ENCODE results near the gene DHX34.

The DHX34 gene

DNA sequence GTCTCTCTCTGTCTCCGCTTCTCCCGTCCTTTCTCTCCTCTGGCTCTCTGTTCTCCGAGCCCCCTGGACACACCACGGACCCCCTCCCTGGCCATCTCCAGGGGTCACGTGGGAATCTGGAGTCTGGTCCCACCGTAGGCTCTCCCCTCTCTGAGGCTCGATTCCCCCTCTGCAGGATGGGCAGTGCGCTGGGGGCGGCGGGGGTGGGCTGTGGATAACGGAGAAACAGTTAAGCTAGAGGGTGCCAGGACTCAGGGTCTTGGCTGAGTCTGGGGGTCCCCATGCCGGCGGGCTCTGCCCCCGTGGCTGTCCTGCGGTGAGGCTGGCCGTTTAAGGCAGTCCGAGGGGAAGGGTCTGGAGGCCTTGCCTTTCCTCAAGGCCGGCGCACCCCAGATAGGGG, 70.7 kb downstream of the DHX34 start:
- no peak for DNase-seq

DNA sequence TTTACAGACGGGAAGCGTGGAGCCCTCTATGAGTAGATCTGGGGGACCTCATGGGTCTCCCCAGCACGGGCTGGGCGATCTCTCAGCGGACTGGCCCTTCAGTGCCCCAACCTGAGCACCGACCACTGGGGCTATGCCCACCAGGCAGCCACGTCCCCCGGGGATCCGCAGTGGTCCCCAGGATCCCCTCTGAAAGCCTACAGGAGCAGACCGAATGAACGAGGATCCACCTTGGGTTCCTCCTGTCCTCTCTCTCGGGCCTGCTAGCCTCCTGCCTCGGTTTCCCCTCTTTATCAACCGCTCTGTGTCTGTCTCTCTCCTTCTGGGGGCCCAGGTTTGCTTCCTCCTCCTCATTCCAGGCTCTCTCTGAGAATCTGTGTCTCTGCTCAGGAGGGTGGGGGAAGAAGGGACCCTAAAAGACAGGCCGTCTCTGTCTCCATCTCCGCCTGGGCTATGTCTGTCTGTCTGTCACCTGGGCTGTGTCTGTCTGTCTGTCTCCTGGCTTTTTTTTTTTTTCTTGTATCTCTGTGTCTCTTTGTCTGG, 72.2 kb downstream of the DHX34 start:
- DNase-seq: no peak

DNA sequence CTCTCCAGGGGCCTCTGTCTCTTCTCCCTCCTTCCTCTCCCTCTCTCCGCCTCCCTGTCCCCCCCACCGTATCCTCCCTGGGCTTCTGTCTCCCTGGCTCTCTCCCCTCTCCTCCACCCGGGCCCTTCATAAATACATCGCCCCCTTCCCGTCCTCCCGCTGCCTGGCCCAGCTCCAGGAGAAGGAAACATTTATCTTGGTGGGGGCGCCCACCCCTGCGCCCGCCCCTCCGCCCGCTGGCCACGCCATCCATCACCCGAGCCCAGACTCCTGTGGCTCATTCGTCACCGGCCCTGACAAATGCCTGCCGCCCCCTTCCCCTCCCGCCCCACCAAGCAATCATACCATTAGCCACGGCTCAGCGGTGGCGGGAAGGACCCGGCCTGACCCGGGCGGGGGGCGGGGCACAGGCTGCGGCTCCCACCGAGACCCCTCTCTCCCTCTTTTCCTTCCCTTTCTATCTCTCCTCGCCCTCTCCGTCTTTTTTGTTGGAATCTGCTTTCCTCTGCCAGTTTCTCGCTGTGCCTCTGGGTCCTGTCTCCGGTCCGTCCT, 72.8 kb downstream of the DHX34 start:
- no peak for DNase-seq

DNA sequence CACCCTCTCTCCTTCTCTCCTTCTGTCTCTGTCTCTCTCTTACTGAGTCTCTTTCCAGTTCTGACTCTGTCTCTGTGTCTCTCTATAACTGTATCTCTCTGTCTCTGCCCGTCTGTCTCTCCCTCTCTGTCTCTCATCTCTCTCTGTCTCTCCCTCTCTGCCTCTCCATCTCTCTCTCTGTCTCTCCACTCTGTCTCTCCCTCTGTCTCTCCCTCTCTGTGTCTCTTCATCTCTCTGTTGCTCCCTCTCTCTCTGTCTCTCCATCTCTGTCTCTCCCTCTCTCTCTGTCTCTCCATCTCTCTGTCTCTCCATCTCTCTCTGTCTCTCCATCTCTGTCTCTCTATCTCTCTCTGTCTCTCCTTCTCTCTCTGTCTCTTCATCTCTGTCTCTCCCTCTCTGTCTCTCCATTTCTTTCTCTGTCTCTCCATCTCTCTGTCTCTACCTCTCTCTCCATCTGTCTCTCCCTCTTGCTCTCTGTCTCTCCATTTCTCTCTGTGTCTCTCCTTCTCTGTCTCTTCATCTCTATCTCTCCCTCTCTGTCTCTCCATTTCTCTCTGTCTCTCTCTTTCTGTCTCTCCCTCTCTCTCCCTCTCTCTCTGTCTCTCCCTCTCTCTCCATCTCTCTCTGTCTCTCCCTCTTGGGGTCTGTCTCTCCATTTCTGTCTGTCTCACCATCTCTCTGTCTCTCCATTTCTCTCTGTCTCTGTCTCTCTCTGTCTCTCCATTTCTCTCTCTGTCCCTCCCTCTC, 73.5 kb downstream of the DHX34 start:
- DNase-seq: no peak

DNA sequence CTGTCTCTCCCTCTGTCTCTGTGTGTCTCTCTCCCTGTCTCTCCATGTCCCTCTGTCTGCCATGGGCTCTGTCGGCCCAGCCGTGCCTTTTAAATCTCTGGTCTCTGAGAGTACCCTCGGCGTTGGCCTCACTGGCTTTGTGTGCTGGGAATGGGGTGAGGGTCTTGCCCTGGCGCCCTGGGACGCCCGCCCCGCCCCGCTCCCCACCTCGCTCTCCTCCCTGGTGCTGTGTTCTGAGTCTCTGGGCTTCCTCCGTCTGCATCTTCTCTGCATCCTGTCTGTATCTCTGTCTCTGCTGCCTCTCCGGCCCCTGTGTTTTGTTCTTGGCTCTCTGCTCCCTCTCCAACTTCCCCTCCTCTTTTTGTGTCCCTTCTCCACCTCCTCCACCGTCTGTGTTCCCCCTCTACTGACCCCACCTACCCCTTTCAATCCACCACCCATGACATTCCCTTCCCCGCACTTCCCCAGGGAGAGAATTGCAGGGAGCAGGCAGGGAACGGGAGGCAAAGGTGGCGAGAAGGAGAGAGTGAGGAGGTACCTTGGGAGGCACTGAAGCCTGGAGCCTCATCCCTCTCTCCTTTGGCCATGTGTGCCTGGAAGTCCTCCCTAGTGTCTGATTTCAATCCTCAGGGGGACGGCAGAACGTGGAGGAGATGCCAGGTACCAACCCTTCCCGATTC, 74.2 kb downstream of the DHX34 start:
- DNase-seq: no peak

DNA sequence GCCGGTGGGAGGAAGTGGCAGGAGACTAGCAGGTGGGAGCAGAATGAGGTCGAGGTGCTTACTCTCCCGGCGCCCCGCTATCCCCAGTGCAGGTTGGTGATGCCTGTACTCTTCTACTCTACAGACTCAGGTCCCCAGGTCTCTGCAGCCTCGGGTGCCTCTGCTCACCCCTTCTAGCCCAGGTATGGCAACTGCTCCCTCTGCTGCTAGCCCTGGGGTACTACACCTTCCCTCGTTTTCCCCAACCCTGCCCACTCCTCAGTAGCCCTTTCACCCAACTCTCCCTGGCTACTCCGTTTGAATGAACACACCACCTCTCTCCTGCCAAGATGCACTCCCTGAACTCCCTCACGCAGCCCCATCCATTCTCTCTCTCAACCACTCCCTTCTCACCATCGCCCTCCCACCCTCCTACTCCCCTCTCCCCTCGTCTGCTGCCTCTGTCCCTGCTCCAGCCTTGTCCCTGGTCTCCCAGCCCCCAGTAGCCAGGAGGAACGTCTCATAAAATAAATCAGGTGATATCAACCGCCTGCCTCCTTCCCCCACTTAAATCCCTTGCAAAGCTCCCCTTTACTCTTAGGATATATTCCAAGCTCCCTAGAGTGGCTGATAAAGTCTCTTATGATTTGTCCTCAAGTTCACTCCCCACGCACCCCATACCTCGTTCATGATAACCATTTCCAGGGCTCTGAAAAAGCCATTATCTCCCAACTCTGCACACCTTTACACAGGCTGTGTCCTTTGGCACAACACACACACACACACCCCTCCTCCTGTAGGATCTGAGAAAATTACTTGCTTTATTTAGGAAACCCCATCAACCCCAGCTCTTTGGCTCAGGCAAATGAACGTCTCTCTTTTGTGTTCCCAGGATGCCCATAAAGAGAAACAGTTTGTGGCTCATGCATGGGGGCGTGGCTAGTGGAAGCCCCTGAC, 78.4 kb downstream of the DHX34 start:
- DNase-seq: peak; percentile 64

DNA sequence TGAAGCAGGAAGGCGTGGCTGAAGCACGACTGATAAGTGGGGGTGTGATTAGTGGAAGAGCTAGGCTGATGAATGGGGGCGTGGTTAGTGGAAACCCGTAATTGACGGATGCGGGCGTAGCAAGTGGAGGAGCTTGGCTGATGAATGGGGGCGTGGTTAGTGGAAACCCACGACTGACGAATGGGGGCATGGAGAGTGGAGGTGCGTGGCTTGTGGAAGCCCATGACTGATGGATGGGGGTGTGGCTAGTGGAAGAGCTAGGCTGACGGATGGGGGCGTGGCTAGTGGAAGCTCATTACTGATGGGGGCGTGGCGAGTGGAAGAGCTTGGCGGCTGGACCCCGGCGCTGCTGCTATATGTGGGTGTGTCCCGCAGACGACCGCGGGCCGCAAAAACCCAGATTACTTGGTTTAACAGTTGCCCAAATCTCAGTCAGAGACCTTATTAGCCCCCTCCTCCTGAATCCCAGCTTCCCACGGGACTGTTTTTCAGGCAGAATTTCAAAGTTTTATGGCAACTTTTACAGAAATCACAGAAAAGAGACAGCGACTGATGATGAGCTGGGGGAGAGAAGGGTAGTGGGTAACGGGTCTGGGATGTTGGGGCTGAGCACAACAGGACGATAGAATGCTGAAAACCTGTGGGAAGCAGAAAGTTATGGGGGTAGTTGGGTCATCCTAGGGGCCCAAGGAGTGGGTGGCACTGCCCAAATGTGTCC, 79.2 kb downstream of the DHX34 start:
- peak; percentile 93 for DNase-seq

DNA sequence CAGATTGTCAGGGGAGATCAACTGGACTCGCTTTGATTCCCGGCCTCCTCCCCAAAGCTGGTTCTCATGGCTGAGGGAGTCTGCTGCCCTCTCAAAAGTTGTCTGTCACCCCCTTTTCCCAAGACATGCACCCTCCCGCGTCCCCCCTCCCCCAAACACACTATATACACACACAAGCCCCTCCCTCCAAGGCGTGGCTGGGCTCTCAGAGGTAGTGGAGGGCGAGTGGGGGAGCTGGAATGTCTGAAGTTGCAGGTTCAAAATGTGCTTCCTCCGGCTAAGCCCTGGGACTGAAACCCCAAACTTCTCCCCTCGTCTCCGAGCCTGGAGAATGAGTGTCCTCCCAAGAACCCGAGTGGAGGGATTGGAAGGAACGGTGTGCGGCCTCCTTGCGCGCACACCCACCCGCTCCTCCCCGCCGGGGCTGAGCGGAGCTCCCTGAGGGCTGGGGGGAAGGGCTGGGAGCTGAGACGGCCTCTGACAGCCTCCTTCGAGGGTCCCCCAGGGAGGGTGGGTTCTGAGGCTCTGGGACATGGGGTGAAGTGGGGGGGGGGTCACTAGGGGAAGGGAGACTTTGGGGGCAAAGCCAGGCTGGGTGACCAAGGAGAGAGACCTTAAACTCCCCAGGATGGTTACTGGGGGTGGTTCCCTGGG, 80.2 kb downstream of the DHX34 start:
- DNase-seq: no peak

DNA sequence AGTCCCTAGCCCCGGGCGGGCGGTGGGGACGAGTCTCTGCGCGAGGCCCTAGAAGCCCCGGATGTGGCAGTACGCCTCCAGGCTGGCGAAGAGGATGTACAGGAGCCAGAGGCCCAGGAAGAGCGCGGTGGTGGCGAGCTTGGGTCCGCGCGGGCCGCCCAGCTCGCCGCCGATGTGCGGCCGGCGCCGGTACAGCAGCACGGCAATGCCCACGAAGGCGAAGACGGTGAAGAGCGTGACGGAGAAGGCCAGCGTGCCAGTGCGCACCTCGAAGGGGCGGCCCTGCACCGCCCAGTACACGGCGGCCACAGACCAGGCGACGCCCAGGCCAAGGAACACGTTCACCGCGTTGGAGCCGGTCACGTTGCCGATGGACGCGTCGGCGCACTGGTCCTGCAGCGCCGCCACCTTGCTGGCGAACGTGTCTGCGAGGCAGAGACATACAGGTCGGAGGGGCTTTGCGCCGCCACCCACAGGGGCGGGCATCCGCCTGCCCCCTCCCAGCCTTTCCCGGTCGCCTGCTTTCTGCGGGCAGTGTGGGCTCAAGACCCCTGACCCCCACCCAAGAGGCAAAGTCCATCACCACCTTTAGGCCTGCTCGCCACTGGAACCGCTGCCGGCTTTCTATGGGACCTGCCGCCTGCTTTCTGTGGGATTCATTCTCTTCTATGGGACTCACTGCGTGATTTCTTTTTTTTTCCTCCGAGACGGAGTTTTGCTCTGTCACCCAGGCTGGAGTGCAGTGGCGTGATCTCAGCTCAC, 81.1 kb downstream of the DHX34 start:
- DNase-seq: no peak

DNA sequence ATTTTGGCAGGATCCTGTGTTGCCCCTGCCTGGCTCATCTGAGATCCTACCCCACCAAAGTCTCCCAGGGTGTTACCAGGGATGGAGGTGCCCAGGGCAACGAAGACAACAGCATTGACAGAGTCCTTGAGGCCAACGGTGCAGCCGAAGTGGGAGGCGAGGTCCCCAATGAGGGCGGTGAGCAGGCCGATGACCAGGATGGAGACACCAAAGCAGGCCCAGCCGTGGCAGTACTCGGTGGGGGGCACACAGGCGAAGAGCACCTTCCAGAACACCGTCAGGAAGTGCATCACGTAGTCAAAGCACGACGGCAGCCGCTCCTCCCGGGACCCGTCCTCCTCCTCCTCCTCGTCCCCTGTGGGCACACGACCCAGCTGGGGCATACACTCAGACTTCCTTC, 83.0 kb downstream of the DHX34 start:
- DNase-seq: no peak

Data from SHP77 treated with DMSO at 0.1 percent for 48 hours (cell line).